Measurements from ENCODE around the gene PTPRO. TPM values are rescaled to one million over a fixed set of nuclear protein-coding genes. Genes with fewer than 3 reads are reported as not detected.

PTPRO gene
- total RNA-seq, 1 experiment from 2014 or later: 0.52 TPM

- Histone ChIP-seq H4K8ac (replicated peaks; ENCODE audit: insufficient read length, low read depth, low read length) (no peak overlapping the region), H3K9ac (ENCODE audit: extremely low read depth, insufficient read length, low read length) (no peak overlapping the region), H3K79me2 (ENCODE audit: insufficient read depth, low read length) (no peaks in the 10 kb centered on the region), H3K23ac (ENCODE audit: insufficient read length, low read depth, low read length) (no peak overlapping the region), H2AK5ac (ENCODE audit: insufficient read length, low read length) (no peak overlapping the region), H3T11ph (ENCODE audit: low read length) (no peak overlapping the region), H3K4me2 (ENCODE audit: insufficient read depth, insufficient read length, low read length) (no peak overlapping the region), H3K14ac (ENCODE audit: insufficient read depth, low read length) (no peak overlapping the region), H4K5ac (ENCODE audit: insufficient read length, low read depth, low read length) (no peak overlapping the region), H2BK12ac (ENCODE audit: insufficient read length, low read depth, low read length) (no peak overlapping the region), H3K79me1 (ENCODE audit: insufficient read depth, low read depth, low read length, poor library complexity, severe bottlenecking) (no peaks in the 10 kb centered on the region), H3K18ac (ENCODE audit: insufficient read length, low read depth, low read length) (no peak overlapping the region), H4K91ac (ENCODE audit: insufficient read length, low read depth, low read length) (no peak overlapping the region), H2BK120ac (ENCODE audit: low read depth, low read length, poor library complexity, severe bottlenecking) (no peak overlapping the region), H3K4ac (ENCODE audit: low read depth, low read length) (no peak overlapping the region), H2BK20ac (ENCODE audit: low read depth, low read length, poor library complexity, severe bottlenecking) (no peak overlapping the region), H3K9me3 (ENCODE audit: control insufficient read depth, low read depth, low read length) (no peaks in the 10 kb centered on the region), H2BK15ac (ENCODE audit: low read depth, low read length) (no peak overlapping the region), H2BK5ac (ENCODE audit: insufficient read length, low read length) (no peak overlapping the region), H3K56ac (ENCODE audit: insufficient read length, low read depth, low read length) (no peak overlapping the region), H2AFZ (ENCODE audit: low read length) (no peak overlapping the region), H3K27me3 (ENCODE audit: insufficient read depth, low read length) (no peaks in the 10 kb centered on the region), H3K4me1 (ENCODE audit: insufficient read depth, low read length) (no peaks in the 10 kb centered on the region), H3K23me2 (ENCODE audit: insufficient read length, low read depth, low read length, poor library complexity, severe bottlenecking) (no peaks in the 10 kb centered on the region), H3K27ac (ENCODE audit: insufficient read length, low read depth, low read length) (no peak overlapping the region), H4K20me1 (ENCODE audit: control insufficient read depth, insufficient read depth, insufficient read length) (no peaks in the 10 kb centered on the region)
- no CpG with 5 or more reads among the region's 1 CpG for WGBS (ENCODE audit: extremely low coverage, insufficient read length, low lambda C conversion rate)
- H3K27ac Mint-ChIP-seq: no peak overlapping the region
- H3K27me3 Mint-ChIP-seq (ENCODE audit: low read depth): no peaks in the 10 kb centered on the region; the same call in 1 of the 2 replicates
- no peaks in the 10 kb centered on the region for H3K36me3 Mint-ChIP-seq (ENCODE audit: insufficient read depth in 1 of 3, low read depth in 3 of 3)
- H3K4me1 Mint-ChIP-seq: peaks cover 0 to 4% of the 10 kb centered on the region in 2 experiments; a peak in 2 of 4 replicates
- H3K4me3 Mint-ChIP-seq: no peak overlapping the region
- no peaks in the 10 kb centered on the region; a peak in 1 of 5 replicates for H3K9me3 Mint-ChIP-seq
- DNase-seq: no peak
- no peak for TF ChIP-seq CTCF (conservative IDR thresholded peaks at IDR 0.05)
Measured at GRCh38 chr12:15495746-15496145, 173.4 kb downstream of the PTPRO start.

All from H9 (cell line).